ENCODE data around the gene RERE.
"Not testable (repeated sequence)": the region's sequence is repeated elsewhere in the genome, so short reads cannot be mapped to it uniquely, and the experiment has no call there.

The RERE gene

GRCh38 chr1:8389958-8390535 is 427.4 kb downstream of the RERE start:
- no peak for DNase-seq

- DNase-seq: no peak
Measured at GRCh38 chr1:8388732-8389562, 428.5 kb downstream of the RERE start.

GRCh38 chr1:8386247-8386646 is 431.2 kb downstream of the RERE start:
- DNase-seq: no peak

- no peak for DNase-seq
Measured at GRCh38 chr1:8384577-8384976, 432.9 kb downstream of the RERE start.

- no peak for DNase-seq
Measured at GRCh38 chr1:8384088-8384487, 433.4 kb downstream of the RERE start.

GRCh38 chr1:8382608-8383505 is 434.6 kb downstream of the RERE start:
- DNase-seq: no peak

- no peak for DNase-seq
Measured at GRCh38 chr1:8382051-8382505, 435.4 kb downstream of the RERE start.

- DNase-seq: no peak
Measured at GRCh38 chr1:8381618-8382017, 435.8 kb downstream of the RERE start.

- not testable (repeated sequence) for DNase-seq
Measured at GRCh38 chr1:8380310-8380709, 437.1 kb downstream of the RERE start.

GRCh38 chr1:8379513-8380186 is 437.8 kb downstream of the RERE start:
- DNase-seq: no peak

GRCh38 chr1:8378981-8379470 is 438.4 kb downstream of the RERE start:
- no peak for DNase-seq

GRCh38 chr1:8378178-8378577 is 439.3 kb downstream of the RERE start:
- no peak for DNase-seq

GRCh38 chr1:8377271-8377981 is 440.0 kb downstream of the RERE start:
- DNase-seq: no peak

GRCh38 chr1:8376358-8376840 is 441.0 kb downstream of the RERE start:
- no peak for DNase-seq

GRCh38 chr1:8374812-8375211 is 442.6 kb downstream of the RERE start:
- no peak for DNase-seq

- no peak for DNase-seq
Measured at GRCh38 chr1:8374356-8374755, 443.1 kb downstream of the RERE start.

- no peak for DNase-seq
Measured at GRCh38 chr1:8373581-8374241, 443.7 kb downstream of the RERE start.

GRCh38 chr1:8373125-8373524 is 444.3 kb downstream of the RERE start:
- DNase-seq: no peak

- no peak for DNase-seq
Measured at GRCh38 chr1:8371372-8371991, 446.0 kb downstream of the RERE start.

- no peak for DNase-seq
Measured at GRCh38 chr1:8370905-8371315, 446.5 kb downstream of the RERE start.
